ENCODE results near the gene LPIN1.

Gene LPIN1

GRCh38 chr2:11743846-11744553 lies 2.4 kb upstream of the LPIN1 start:
- no CpG with 5 or more reads among the region's 10 CpGs for WGBS (ENCODE audit: insufficient coverage, insufficient read length)
- peaks cover 12% of the 10 kb centered on the region; the same call in 1 of the 2 replicates for H3K4me1 ChIP-seq (ENCODE audit: control insufficient read depth, insufficient read depth, low read length)
- no peaks in the 10 kb centered on the region for H3K9me3 ChIP-seq (ENCODE audit: control insufficient read depth, insufficient read depth, low read length)
- H3K27me3 ChIP-seq (ENCODE audit: control insufficient read depth, insufficient read depth, low read length), result no peaks in the 10 kb centered on the region
- H3K4me3 ChIP-seq (ENCODE audit: low read length), result no peak overlapping the region
- no peak for DNase-seq (ENCODE audit: low read depth, low spot score)
- H3K27ac ChIP-seq (ENCODE audit: low read length), result no peak overlapping the region
- no peaks in the 10 kb centered on the region for H3K36me3 ChIP-seq (ENCODE audit: control insufficient read depth, insufficient read depth, low read length)

- H3K4me3 ChIP-seq (ENCODE audit: low read length), result no peak overlapping the region
- DNase-seq (ENCODE audit: low read depth, low spot score), result no peak
Observed at GRCh38 chr2:11744631-11745394, 1.6 kb upstream of the LPIN1 start.

DNA sequence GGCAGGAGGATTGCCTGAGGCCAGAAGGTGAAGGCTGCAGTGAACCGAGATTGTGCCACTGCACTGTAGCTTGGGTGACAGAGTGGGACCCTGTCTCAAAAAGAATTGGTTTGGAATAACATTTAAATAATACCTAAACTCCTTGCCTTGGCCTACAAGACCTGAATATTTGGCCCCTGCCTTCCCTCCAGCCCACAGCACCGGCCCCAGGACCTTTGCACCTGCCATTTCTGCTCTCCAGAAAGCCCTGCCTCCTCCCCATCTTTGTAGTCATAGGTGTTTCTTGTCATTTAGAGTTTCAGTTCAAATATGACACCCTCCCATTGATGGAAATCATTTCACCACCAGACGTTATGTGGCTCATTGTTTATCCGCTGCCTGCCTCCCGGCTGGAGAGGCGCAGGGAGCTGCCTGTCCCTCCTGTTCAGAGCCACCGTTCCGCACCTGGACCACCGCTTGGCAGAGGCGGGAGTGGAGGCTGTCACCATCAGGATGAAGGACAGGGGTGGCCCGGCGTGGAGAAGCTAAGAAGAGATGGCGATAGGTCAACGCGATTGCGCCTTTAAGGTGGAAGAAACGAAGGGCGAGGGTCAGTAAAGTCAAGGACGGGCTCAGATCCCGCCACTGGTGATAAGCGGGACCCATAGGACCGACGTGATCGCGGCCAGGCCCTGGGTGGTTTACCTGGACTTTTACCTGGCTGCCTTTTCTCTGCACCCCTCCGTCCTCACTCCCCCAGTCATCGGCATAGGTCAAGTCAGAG lies 638 bp upstream of the LPIN1 start:
- H3K27ac ChIP-seq (ENCODE audit: low read length), result no peak overlapping the region

More at GRCh38 chr2:11744631-11745394, 1.6 kb upstream of the LPIN1 start:
- Histone ChIP-seq H3K9me3 (ENCODE audit: control insufficient read depth, insufficient read depth, low read length) (no peaks in the 10 kb centered on the region), H3K36me3 (ENCODE audit: control insufficient read depth, insufficient read depth, low read length) (no peaks in the 10 kb centered on the region), H3K27ac (ENCODE audit: low read length) (no peak overlapping the region), H3K27me3 (ENCODE audit: control insufficient read depth, insufficient read depth, low read length) (no peaks in the 10 kb centered on the region), H3K4me1 (ENCODE audit: control insufficient read depth, insufficient read depth, low read length) (peaks cover 12% of the 10 kb centered on the region; the same call in 1 of the 2 replicates)
- no CpG with 5 or more reads among the region's 14 CpGs for WGBS (ENCODE audit: insufficient coverage, insufficient read length)

DNA sequence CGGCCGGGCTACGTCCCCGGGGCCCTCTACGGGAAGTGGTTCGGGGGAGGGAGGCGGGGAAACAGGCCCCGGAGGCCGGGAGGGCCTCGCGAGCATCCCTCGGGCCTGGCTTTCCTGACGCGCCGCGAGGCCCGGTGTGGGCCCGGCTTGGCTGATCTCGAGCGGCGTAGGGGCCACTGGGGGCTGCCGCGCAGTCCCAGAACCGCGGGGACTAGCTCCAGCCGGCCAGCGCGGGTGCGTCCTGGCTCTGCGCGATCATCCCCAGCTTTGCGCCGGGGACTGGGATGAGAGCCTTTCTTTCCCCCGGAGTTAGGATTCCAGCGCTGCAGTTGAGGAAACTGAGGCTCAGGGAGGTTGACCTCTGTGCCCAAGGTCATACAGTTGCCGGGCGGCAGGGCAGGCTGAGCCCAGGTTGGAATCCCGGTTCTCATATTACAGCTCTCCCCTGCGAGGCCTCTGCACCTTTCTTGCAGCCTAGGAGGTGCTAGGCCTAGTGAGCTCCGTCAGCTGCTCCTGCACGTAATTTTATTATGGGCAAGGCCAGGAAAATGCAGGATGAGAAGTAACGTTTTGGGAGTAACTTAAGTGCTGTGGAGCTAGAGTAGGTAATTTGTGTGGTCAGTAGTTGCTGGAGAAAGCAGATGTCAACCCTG lies 501 bp downstream of the LPIN1 start:
- Histone ChIP-seq H3K27me3 (ENCODE audit: control insufficient read depth, insufficient read depth, low read length) (no peaks in the 10 kb centered on the region), H3K9me3 (ENCODE audit: control insufficient read depth, insufficient read depth, low read length) (no peaks in the 10 kb centered on the region), H3K36me3 (ENCODE audit: control insufficient read depth, insufficient read depth, low read length) (no peaks in the 10 kb centered on the region), H3K4me3 (ENCODE audit: low read length) (peak overlapping the region; percentile 54; the same call in 1 of the 2 replicates), H3K4me1 (ENCODE audit: control insufficient read depth, insufficient read depth, low read length) (peaks cover 12% of the 10 kb centered on the region; the same call in 1 of the 2 replicates), H3K27ac (ENCODE audit: low read length) (no peak overlapping the region)
- DNase-seq (ENCODE audit: low read depth, low spot score), result no peak
- no CpG with 5 or more reads among the region's 42 CpGs for WGBS (ENCODE audit: insufficient coverage, insufficient read length)

More for the DNA sequence above, 638 bp upstream of the LPIN1 start:
- H3K4me3 ChIP-seq (ENCODE audit: low read length), result peak overlapping the region; percentile 21; the same call in 1 of the 2 replicates
- no peaks in the 10 kb centered on the region for H3K9me3 ChIP-seq (ENCODE audit: control insufficient read depth, insufficient read depth, low read length)
- no peaks in the 10 kb centered on the region for H3K27me3 ChIP-seq (ENCODE audit: control insufficient read depth, insufficient read depth, low read length)
- WGBS (ENCODE audit: insufficient coverage, insufficient read length), result no CpG with 5 or more reads among the region's 27 CpGs
- H3K36me3 ChIP-seq (ENCODE audit: control insufficient read depth, insufficient read depth, low read length), result no peaks in the 10 kb centered on the region
- DNase-seq (ENCODE audit: low read depth, low spot score), result no peak
- H3K4me1 ChIP-seq (ENCODE audit: control insufficient read depth, insufficient read depth, low read length), result peaks cover 12% of the 10 kb centered on the region; the same call in 1 of the 2 replicates

DNA sequence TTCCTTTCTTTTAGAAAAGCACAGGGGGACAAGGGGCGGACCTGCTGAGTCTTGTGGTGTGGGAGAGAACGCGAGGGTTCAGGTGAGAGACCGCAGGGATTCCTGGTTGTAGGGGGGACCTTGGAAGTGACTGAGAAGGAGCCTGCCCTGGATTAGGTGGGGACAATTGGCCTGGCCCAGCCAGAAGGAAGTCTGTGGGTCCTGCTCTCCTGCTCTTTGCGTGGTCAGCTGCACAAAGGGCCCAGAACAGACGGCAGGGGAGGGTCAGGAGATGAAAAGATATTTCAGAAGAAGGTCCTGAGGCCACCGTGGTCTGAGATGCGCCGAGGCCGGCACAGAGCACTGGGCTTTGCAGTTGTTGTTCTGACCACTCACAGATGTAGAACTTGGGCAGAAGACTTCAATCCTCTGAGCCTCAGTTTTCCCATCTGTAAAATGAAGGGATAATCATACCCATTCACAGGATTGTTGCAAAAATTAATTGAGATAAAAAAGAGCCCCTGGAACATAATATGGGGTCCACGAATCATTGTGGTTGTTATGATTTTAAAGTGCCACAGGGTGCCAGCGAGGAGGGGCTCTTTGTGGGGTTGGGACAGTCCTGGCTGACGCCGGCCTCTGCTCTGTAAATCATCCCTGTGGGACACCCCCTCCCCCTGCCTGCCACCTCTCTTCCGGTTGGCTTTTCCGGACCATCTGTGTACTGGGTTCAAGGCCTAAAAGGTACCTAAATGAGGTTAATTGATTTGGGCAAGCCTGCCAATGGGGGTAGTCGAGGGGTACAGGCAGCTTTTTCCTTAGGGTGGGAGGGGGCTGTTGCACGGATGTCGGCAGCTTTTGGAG lies 1.8 kb downstream of the LPIN1 start:
- no peak overlapping the region for H3K4me3 ChIP-seq (ENCODE audit: low read length)
- no peak overlapping the region for H3K27ac ChIP-seq (ENCODE audit: low read length)
- H3K4me1 ChIP-seq (ENCODE audit: control insufficient read depth, insufficient read depth, low read length), result peaks cover 12% of the 10 kb centered on the region; the same call in 1 of the 2 replicates
- no peaks in the 10 kb centered on the region for H3K36me3 ChIP-seq (ENCODE audit: control insufficient read depth, insufficient read depth, low read length)
- H3K27me3 ChIP-seq (ENCODE audit: control insufficient read depth, insufficient read depth, low read length), result no peaks in the 10 kb centered on the region
- no peaks in the 10 kb centered on the region for H3K9me3 ChIP-seq (ENCODE audit: control insufficient read depth, insufficient read depth, low read length)
- no peak for DNase-seq (ENCODE audit: low read depth, low spot score)
- WGBS (ENCODE audit: insufficient coverage, insufficient read length), result no CpG with 5 or more reads among the region's 19 CpGs

- Histone ChIP-seq H3K4me1 (ENCODE audit: control insufficient read depth, insufficient read depth, low read length) (peaks cover 12% of the 10 kb centered on the region; the same call in 1 of the 2 replicates), H3K36me3 (ENCODE audit: control insufficient read depth, insufficient read depth, low read length) (no peaks in the 10 kb centered on the region), H3K9me3 (ENCODE audit: control insufficient read depth, insufficient read depth, low read length) (no peaks in the 10 kb centered on the region), H3K27ac (ENCODE audit: low read length) (no peak overlapping the region), H3K27me3 (ENCODE audit: control insufficient read depth, insufficient read depth, low read length) (no peaks in the 10 kb centered on the region), H3K4me3 (ENCODE audit: low read length) (no peak overlapping the region)
- WGBS (ENCODE audit: insufficient coverage, insufficient read length), result no CpG with 5 or more reads among the region's 13 CpGs
- no peak for DNase-seq (ENCODE audit: low read depth, low spot score)
Observed at GRCh38 chr2:11748861-11749645, 2.6 kb downstream of the LPIN1 start.

- H3K36me3 ChIP-seq (ENCODE audit: control insufficient read depth, insufficient read depth, low read length), result no peaks in the 10 kb centered on the region
- H3K4me3 ChIP-seq (ENCODE audit: low read length), result no peak overlapping the region
- no peak overlapping the region for H3K27ac ChIP-seq (ENCODE audit: low read length)
- H3K27me3 ChIP-seq (ENCODE audit: control insufficient read depth, insufficient read depth, low read length), result no peaks in the 10 kb centered on the region
- H3K4me1 ChIP-seq (ENCODE audit: control insufficient read depth, insufficient read depth, low read length), result peaks cover 11% of the 10 kb centered on the region; the same call in 1 of the 2 replicates
- H3K9me3 ChIP-seq (ENCODE audit: control insufficient read depth, insufficient read depth, low read length), result no peaks in the 10 kb centered on the region
- WGBS (ENCODE audit: insufficient coverage, insufficient read length), result no CpG with 5 or more reads among the region's 13 CpGs
- no peak for DNase-seq (ENCODE audit: low read depth, low spot score)
Observed at GRCh38 chr2:11749646-11750349, 3.4 kb downstream of the LPIN1 start.

- Histone ChIP-seq H3K27me3 (ENCODE audit: control insufficient read depth, insufficient read depth, low read length) (no peaks in the 10 kb centered on the region), H3K4me1 (ENCODE audit: control insufficient read depth, insufficient read depth, low read length) (peaks cover 11% of the 10 kb centered on the region; the same call in 1 of the 2 replicates), H3K9me3 (ENCODE audit: control insufficient read depth, insufficient read depth, low read length) (no peaks in the 10 kb centered on the region), H3K4me3 (ENCODE audit: low read length) (no peak overlapping the region), H3K36me3 (ENCODE audit: control insufficient read depth, insufficient read depth, low read length) (no peaks in the 10 kb centered on the region), H3K27ac (ENCODE audit: low read length) (no peak overlapping the region)
- DNase-seq (ENCODE audit: low read depth, low spot score), result no peak
- WGBS (ENCODE audit: insufficient coverage, insufficient read length), result no CpG with 5 or more reads among the region's 5 CpGs
Observed at GRCh38 chr2:11750422-11750821, 4.0 kb downstream of the LPIN1 start.

Data from iPS DF 6.9 (cell line).